ENCODE results near the gene RIMKLB.

- TF ChIP-seq CTCF (IDR thresholded peaks at IDR 0.05): no peak
- no peak for TF ChIP-seq POLR2A (IDR thresholded peaks at IDR 0.05)
- no peak for TF ChIP-seq EP300 (IDR thresholded peaks at IDR 0.05)
- TF ChIP-seq POLR2AphosphoS5 (IDR thresholded peaks at IDR 0.05): no peak
Measured at GRCh38 chr12:8695116-8695515, 2.7 kb upstream of the RIMKLB start.
